Activated CD4-positive, CD25-positive, alpha-beta regulatory T cell (primary cell): Measurements from ENCODE around the gene PMEPA1.

Experiments
- DNase-seq, 4 experiments: peaks; one replicate each; lab custom pipeline; 2025; lab: John Stamatoyannopoulos, UW

The PMEPA1 gene

DNA sequence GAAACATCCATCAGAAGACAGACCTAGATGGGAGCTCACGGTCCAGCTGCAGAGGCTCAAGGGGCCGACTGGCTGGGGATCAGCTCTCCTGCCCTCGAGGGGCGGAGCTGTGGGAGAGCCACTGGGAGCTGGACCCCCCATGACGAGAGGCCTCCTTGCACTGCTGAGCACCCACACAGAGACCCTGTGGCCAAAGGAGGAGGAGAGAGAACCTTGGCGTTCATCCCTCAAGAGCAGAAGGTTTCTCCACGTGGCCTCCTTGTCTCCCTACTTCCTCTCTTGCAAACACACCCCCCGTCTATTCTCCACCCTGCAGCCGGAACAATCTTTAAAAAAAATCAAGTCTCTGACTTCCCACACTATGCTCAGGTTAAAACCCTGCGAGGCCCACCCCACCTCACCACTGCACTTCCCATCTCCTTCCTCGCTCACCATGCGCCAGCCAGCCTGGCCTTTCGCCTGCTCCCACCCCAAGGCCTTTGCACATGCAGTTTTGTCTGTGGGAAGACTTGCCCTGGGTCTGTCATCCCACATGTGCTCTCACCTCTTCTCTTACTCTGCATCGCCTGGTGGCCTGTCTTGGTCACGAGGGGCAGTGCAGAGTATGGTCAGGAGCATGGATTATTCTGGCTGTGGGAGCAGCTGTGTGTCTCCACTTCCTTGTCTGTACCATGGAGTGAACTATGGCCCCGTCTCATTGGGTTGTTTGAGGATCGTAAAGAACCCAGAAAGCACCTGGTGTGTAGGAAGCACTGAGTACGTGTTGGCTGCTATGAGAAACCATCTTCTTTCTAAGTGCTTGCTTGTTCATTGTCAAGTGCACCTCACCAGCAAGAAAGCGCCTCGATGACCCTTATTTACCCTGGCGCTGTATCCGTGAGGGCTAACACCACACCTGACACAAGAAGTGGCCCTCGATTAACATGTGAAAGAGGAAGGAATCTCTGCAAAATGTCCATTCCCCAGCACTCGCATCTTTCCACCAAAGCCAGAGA is 32.9 kb downstream of the PMEPA1 start:
- no peak for DNase-seq

- DNase-seq, result no peak
Observed at GRCh38 chr20:57675773-57676172, 34.0 kb downstream of the PMEPA1 start.

DNA sequence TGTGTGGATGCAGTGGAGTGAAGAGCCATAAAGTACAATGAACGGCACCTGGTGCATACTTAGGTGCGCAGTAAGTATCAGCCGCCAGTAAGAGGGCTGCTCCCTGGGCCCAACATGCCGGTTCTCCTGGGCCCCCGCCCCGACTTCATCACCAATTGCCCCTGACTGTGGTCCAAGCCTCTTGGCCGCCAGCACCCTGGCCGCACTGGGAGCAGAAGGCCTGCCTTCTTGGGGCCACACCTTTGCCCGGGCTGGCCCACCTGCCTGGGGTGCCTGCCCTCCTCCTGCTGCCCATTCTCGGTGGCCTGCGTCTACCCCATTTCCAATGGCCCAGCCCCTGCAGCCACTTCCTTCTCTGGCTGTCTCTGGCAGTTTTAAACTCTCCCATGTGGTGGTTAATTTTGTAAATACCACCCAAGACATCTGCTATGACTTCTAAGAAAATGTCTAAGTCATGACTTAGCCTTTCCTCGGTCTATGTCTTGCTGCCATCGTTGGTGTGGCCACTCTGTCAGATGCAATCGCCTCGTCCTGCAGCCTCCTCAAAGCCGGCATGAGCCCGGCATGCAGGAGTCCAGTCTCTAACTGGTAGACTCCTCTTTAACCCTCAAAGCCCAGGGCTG is 36.8 kb downstream of the PMEPA1 start:
- no peak for DNase-seq

- no peak for DNase-seq
Observed at GRCh38 chr20:57672164-57672563, 37.7 kb downstream of the PMEPA1 start.

DNA sequence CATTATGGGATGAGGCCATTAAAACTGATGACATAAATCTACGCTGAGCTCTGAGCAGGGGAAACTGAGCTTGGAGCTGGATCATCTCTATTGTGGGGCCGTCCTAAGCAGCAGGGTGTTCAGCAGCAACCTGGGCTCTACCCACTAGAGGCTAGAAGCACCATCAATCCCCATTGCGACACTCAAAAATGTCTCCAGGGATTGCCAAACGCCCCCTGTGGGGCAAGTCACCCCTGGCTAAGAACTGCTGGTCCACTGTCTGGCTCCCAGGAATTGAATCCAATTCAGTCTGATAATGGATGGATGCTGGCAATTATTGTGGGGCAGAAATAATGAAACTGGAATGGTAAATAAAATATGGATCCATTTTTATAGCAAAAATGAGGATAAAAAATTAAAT is 38.2 kb downstream of the PMEPA1 start:
- no peak for DNase-seq

DNA sequence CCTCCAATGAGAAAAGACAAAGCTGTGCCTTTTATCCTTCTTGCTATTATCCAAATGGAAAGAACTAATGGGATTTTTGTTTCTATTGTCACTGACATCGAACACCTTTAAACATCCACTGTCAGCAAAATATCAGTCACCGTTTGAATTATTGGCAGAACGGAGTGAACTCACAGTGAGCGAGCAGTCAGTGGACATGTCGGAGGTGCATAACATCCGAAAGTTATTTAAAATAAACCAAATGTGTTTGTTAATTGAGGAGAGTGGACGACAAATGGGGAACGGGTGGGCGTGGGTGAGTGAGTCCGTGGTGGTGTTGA is 38.8 kb downstream of the PMEPA1 start:
- DNase-seq, result no peak

DNA sequence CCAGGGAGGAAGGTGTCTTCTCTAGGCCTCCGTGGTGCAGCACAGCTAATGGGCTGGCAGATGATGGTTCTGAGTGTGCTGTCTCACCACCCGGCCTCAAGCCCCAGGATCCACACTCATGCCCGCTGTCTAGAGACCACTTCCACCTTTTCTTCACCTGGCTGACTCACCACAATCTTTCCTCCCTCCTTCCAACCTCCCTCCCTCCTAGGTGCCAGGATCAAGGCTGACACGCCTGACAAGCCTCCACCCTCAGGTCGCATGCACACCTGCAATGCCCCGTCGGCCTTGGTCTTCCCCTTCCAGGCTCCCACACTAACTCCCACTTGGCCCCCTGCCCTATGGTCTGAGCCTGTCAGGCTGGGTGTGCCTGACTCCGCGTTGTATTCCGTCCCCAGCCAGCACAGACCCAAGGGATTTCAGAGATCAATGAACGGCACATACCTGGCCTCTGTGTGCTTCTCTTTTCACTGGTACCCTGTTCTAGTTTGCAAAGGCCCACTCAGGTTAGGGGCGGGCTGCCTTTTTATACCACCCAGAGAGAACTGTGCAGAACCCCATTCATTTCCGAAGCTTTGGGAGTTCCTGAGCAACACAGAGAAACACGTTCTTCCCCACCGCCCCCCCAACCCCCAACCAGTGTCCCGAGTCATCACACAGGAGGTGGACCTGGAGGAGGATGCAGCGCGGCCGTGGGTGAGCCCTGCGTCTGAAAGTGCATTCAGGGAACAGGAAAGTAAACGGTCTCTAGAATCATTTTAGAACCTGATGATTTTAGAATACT is 39.3 kb downstream of the PMEPA1 start:
- DNase-seq, result no peak

- DNase-seq, result no peak
Observed at GRCh38 chr20:57669632-57670031, 40.2 kb downstream of the PMEPA1 start.

GRCh38 chr20:57667924-57668782 is 41.7 kb downstream of the PMEPA1 start:
- no peak for DNase-seq

GRCh38 chr20:57667388-57667787 is 42.4 kb downstream of the PMEPA1 start:
- DNase-seq, result no peak

DNA sequence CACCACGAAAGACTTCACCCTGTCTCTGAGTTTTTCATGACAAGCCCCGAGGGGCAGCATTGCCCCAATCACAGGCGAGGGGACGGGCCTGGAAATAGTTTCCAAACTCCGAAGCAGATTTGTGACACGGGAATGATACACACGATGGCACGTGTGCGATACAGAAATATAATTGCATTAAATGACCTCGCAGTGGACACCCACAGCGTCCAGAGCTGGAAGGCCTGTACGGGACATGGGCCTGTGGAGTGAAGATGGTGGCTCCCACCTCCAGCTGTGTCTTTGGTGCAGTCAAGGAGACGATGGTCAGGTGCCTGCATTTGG is 43.0 kb downstream of the PMEPA1 start:
- DNase-seq, result no peak

- no peak for DNase-seq
Observed at GRCh38 chr20:57666106-57666833, 43.5 kb downstream of the PMEPA1 start.

DNA sequence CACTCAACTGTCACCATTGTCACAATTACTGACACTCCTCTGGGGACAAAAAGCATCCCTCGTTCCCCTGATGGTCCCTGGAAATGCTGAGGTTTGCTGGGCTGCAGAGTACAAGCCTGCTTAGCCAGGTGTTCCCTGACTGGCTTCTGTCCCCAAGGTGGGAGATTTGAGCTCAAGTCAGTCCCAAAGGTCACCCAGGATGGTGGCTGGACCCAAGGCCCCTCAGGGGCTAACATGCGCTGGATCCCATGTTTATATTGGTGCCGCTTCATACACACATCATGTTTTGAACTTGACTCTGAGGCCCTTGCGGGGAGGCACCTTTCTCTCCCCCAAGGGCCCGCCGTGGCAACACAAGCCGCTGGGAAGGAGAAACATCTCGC is 44.2 kb downstream of the PMEPA1 start:
- no peak for DNase-seq

DNA sequence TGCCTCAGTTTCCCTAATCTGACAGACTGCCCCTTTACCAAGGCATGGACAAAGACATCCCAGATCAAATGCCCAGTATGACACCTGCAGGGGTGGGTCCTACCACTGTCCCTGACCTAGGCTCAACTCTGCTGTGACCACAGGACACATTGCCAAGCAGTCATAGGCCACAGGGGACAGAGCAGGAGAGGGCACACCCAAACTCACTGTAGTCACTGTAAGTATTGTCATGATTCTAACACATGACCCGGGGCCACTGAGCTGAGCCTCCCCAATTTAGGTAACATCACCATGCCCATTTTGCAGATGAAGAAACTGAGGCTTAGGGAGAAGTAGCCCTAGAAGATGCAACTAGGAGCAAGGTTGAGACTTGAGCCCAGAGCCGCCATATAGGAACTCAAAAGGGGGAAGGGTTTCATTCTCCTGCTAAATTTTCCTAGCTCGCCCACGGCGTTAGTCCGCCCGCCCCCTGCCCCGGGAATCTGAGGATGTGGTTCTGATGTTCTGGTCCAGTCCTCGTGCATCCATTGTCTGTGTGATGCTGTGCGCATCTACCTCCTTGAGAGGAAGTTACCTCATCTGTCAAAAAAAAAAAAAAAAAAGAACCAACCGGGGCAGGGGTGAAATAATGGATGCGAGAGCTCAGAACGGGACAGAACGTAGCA is 44.8 kb downstream of the PMEPA1 start:
- DNase-seq, result no peak

DNA sequence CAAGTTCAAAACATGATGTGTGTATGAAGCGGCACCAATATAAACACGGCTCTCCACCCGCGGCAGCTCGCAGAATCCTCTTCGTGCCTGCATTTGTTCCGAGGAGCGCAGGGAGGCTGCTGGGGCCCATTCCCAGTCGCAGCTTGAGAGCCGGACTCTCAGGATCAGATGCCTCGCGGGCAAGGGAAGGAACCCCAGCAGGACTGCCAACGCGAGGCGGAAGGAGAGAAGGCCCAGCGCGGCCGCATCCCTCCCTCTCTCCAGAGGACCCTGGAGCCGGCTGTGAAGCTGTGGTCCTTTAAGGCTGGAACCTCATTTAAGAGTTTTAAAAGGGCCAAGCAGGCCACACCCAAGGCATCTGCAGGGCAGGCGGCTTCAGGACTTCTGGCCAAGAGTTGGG is 45.3 kb downstream of the PMEPA1 start:
- DNase-seq, result no peak

DNA sequence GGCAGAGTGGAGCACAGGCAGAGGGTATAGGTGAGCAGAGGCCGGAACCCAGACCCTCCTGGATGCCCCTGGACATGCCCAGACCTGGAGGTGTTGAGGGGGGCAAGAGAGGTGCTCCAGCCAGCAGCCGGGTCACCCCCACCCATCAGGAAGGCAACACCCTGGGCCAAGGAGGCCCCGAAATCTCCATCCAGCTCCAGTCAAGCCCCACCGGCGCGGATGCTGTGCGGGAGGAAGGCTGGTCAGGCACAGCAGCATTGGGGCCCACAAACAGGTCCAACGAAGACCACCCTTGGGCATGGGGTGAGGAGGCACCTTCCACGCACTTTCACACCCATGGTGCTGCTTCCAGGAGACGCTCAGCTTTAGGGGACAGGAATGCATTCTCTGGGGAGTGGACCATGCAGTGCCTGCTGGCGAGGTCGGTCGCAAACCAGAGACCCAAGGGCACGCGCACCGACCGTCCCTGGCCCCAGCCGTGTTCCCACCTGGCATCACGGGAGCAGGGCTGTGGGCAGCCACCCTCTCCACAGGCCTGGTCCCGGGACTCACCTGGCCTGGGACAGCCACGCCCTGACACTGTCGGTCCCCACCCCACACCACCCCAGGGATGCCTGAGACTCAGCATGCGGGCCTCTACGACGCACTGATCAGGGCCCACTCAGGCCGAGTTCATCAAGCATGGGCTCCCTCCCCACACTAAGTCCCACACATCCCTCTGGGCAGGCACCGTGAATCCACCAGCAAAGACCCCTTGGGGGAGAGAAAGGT is 45.9 kb downstream of the PMEPA1 start:
- DNase-seq, result no peak

- DNase-seq, result no peak
Observed at GRCh38 chr20:57663241-57663640, 46.6 kb downstream of the PMEPA1 start.

GRCh38 chr20:57662456-57663240 is 47.2 kb downstream of the PMEPA1 start:
- no peak for DNase-seq
